ENCODE measurements around the gene ATF6. TPM values are rescaled to one million over a fixed set of nuclear protein-coding genes. Genes with fewer than 3 reads are reported as not detected.
A peak's percentile ranks its signal among the peaks of the same experiment; 100 is the strongest.

ATF6 gene
- total RNA-seq, 1 donor from 2014 or later = 25.3 TPM

- DNase-seq (ENCODE audit: low read depth) (no peak), FAIRE-seq (no peak)
- no peaks in the 10 kb centered on the region for H3K27me3 ChIP-seq (ENCODE audit: control insufficient read depth, insufficient read depth, low read length)
- H3K36me3 ChIP-seq (ENCODE audit: control insufficient read depth, insufficient read depth, low read length) = no peaks in the 10 kb centered on the region
- no peak for TF ChIP-seq CTCF (IDR thresholded peaks at IDR 0.05; ENCODE audit: insufficient read depth, low read length, severe bottlenecking)
- H3K4me3 ChIP-seq (ENCODE audit: low read depth, low read length) = no peak overlapping the region
These were observed 153.1 kb downstream of the ATF6 start for GRCh38 chr1:161919229-161919628.

GRCh38 chr1:161921491-161921890, 155.4 kb downstream of the ATF6 start:
- no peak for TF ChIP-seq CTCF (IDR thresholded peaks at IDR 0.05; ENCODE audit: insufficient read depth, low read length, severe bottlenecking)
- DNase-seq (ENCODE audit: low read depth) (no peak), FAIRE-seq (no peak)
- H3K36me3 ChIP-seq (ENCODE audit: control insufficient read depth, insufficient read depth, low read length) = no peaks in the 10 kb centered on the region
- no peaks in the 10 kb centered on the region for H3K27me3 ChIP-seq (ENCODE audit: control insufficient read depth, insufficient read depth, low read length)
- H3K4me3 ChIP-seq (ENCODE audit: low read depth, low read length) = no peak overlapping the region

- no peak for FAIRE-seq
- Histone ChIP-seq H3K27me3 (ENCODE audit: control insufficient read depth, insufficient read depth, low read length) (no peaks in the 10 kb centered on the region), H3K4me3 (ENCODE audit: low read depth, low read length) (no peak overlapping the region), H3K36me3 (ENCODE audit: control insufficient read depth, insufficient read depth, low read length) (no peaks in the 10 kb centered on the region)
- no peak for TF ChIP-seq CTCF (IDR thresholded peaks at IDR 0.05; ENCODE audit: insufficient read depth, low read length, severe bottlenecking)
- DNase-seq (ENCODE audit: low read depth) = peak; percentile 18
These were observed 155.9 kb downstream of the ATF6 start for GRCh38 chr1:161921990-161922389.

GRCh38 chr1:161928056-161928455, 161.9 kb downstream of the ATF6 start:
- no peak for FAIRE-seq

GRCh38 chr1:161929137-161929536, 163.0 kb downstream of the ATF6 start:
- Histone ChIP-seq H3K4me3 (ENCODE audit: low read depth, low read length) (no peak overlapping the region), H3K36me3 (ENCODE audit: control insufficient read depth, insufficient read depth, low read length) (no peaks in the 10 kb centered on the region), H3K27me3 (ENCODE audit: control insufficient read depth, insufficient read depth, low read length) (no peaks in the 10 kb centered on the region)
- TF ChIP-seq CTCF (IDR thresholded peaks at IDR 0.05; ENCODE audit: insufficient read depth, low read length, severe bottlenecking) = no peak
- no peak for DNase-seq (ENCODE audit: low read depth)
- FAIRE-seq = no peak

More at GRCh38 chr1:161928056-161928455, 161.9 kb downstream of the ATF6 start:
- no peak for DNase-seq (ENCODE audit: low read depth)
- Histone ChIP-seq H3K4me3 (ENCODE audit: low read depth, low read length) (no peak overlapping the region), H3K36me3 (ENCODE audit: control insufficient read depth, insufficient read depth, low read length) (no peaks in the 10 kb centered on the region), H3K27me3 (ENCODE audit: control insufficient read depth, insufficient read depth, low read length) (no peaks in the 10 kb centered on the region)
- TF ChIP-seq CTCF (IDR thresholded peaks at IDR 0.05; ENCODE audit: insufficient read depth, low read length, severe bottlenecking) = no peak

GRCh38 chr1:161930064-161930463, 163.9 kb downstream of the ATF6 start:
- Histone ChIP-seq H3K4me3 (ENCODE audit: low read depth, low read length) (no peak overlapping the region), H3K27me3 (ENCODE audit: control insufficient read depth, insufficient read depth, low read length) (no peaks in the 10 kb centered on the region), H3K36me3 (ENCODE audit: control insufficient read depth, insufficient read depth, low read length) (no peaks in the 10 kb centered on the region)
- TF ChIP-seq CTCF (IDR thresholded peaks at IDR 0.05; ENCODE audit: insufficient read depth, low read length, severe bottlenecking) = no peak
- FAIRE-seq = no peak
- no peak for DNase-seq (ENCODE audit: low read depth)
